ENCODE results near the gene MT1B. TPM values are rescaled to one million over a fixed set of nuclear protein-coding genes. Genes with fewer than 3 reads are reported as not detected.

Gene MT1B
- total and polyA plus RNA-seq, 2 of the 13 experiments (the other 11 are each of a cell fraction or from before 2014, with no cell fraction given) = 0.89 TPM; not detected in 1

DNA sequence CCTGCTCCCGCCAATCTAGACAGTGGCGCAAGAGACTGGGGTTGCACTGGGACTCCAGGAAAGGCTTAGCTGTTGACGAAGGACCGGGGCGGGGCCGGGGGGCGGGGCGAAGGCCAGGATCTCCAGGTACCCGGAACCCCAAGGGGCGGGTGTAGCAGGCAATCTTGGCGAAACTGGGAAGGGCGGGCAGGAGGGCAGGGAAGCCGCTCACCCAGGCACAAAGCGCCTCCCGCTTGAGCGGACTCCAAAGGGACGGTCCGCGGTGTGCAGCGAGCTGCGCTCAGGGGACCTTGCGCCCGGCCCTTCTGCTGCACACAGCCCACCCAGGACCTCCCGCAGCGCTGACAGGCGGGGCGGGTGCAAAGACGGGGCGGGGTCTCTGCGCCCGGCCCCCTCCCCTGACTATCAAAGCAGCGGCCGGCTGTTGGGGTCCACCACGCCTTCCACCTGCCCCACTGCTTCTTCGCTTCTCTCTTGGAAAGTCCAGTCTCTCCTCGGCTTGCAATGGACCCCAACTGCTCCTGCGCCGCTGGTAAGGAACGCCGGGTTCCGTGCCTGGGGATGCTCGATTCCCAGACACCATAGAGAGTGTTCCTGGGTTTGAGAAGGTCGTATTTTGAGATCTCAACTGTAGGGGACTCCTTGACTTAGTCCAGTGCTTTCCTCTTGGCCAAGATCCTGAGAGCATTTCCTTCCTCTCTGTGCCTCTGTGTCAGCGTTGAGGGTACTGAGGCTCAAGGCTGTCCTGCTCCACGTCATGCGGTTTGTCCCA lies 6.1 kb downstream of the MT1B start, which contains the start of gene MT1F (continued):
- TF ChIP-seq, protein P1, sequence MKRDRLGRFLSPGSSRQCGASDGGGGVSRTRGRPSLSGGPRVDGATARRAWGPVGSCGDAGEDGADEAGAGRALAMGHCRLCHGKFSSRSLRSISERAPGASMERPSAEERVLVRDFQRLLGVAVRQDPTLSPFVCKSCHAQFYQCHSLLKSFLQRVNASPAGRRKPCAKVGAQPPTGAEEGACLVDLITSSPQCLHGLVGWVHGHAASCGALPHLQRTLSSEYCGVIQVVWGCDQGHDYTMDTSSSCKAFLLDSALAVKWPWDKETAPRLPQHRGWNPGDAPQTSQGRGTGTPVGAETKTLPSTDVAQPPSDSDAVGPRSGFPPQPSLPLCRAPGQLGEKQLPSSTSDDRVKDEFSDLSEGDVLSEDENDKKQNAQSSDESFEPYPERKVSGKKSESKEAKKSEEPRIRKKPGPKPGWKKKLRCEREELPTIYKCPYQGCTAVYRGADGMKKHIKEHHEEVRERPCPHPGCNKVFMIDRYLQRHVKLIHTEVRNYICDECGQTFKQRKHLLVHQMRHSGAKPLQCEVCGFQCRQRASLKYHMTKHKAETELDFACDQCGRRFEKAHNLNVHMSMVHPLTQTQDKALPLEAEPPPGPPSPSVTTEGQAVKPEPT (CRISPR knock-in tag; IDR thresholded peaks at IDR 0.05; ENCODE audit: low read depth) = no peak
- TF ChIP-seq TAF15 (IDR thresholded peaks at IDR 0.05; ENCODE audit: low read depth, low read length, poor library complexity, severe bottlenecking) (no peak), ZNF329 (CRISPR knock-in tag; IDR thresholded peaks at IDR 0.05; ENCODE audit: low read depth) (no peak), NPAS2 (CRISPR knock-in tag; IDR thresholded peaks at IDR 0.05; ENCODE audit: borderline replicate concordance) (no peak), PCBP1 (IDR thresholded peaks at IDR 0.05; ENCODE audit: borderline replicate concordance, low read depth, low read length) (no peak), ARID2 (CRISPR knock-in tag; IDR thresholded peaks at IDR 0.05; ENCODE audit: borderline replicate concordance) (no peak), ZNF792 (CRISPR knock-in tag; IDR thresholded peaks at IDR 0.05) (no peak; the same call in 1 of the 2 replicates), ZMYM3 (CRISPR knock-in tag; IDR thresholded peaks at IDR 0.05) (peak; percentile 42; the same call in 1 of the 2 replicates), FOXK2 (IDR thresholded peaks at IDR 0.05) (no peak), ZNF225 (CRISPR knock-in tag; IDR thresholded peaks at IDR 0.05) (no peak; the same call in 1 of the 2 replicates), SP4 (CRISPR knock-in tag; IDR thresholded peaks at IDR 0.05) (peak; percentile 74), GTF2F1 (IDR thresholded peaks at IDR 0.05; ENCODE audit: low read length) (no peak), ATF7 (IDR thresholded peaks at IDR 0.05) (no peak), ATF7 (CRISPR knock-in tag; IDR thresholded peaks at IDR 0.05) (no peak), ZBTB44 (CRISPR knock-in tag; IDR thresholded peaks at IDR 0.05) (no peak), HDAC1 (CRISPR knock-in tag; IDR thresholded peaks at IDR 0.05) (peak; percentile 55), ESRRA (CRISPR knock-in tag; IDR thresholded peaks at IDR 0.05; ENCODE audit: low read depth) (peak; percentile 86; the same call in 1 of the 2 replicates), ZNF567 (CRISPR knock-in tag; IDR thresholded peaks at IDR 0.05; ENCODE audit: borderline replicate concordance) (no peak), SOX6 (IDR thresholded peaks at IDR 0.05) (no peak), SOX6 (CRISPR knock-in tag; IDR thresholded peaks at IDR 0.05) (peak; percentile 62), KDM5B (CRISPR knock-in tag; IDR thresholded peaks at IDR 0.05; ENCODE audit: borderline replicate concordance) (0 out of 2 replicates have a peak, but pooled peaks have one; percentile 60), CEBPG (CRISPR knock-in tag; IDR thresholded peaks at IDR 0.05) (peak; percentile 87), IRF2 (CRISPR knock-in tag; IDR thresholded peaks at IDR 0.05) (no peak), MBD4 (IDR thresholded peaks at IDR 0.05; ENCODE audit: borderline replicate concordance, low read length) (no peak), LCORL (IDR thresholded peaks at IDR 0.05) (no peak), LCORL (CRISPR knock-in tag; IDR thresholded peaks at IDR 0.05) (peak; percentile 31; the same call in 1 of the 2 replicates), MIXL1 (CRISPR knock-in tag; IDR thresholded peaks at IDR 0.05) (no peak), ZNF333 (CRISPR knock-in tag; IDR thresholded peaks at IDR 0.05; ENCODE audit: borderline replicate concordance) (peak; percentile 75)
- TF ChIP-seq, protein P2, sequence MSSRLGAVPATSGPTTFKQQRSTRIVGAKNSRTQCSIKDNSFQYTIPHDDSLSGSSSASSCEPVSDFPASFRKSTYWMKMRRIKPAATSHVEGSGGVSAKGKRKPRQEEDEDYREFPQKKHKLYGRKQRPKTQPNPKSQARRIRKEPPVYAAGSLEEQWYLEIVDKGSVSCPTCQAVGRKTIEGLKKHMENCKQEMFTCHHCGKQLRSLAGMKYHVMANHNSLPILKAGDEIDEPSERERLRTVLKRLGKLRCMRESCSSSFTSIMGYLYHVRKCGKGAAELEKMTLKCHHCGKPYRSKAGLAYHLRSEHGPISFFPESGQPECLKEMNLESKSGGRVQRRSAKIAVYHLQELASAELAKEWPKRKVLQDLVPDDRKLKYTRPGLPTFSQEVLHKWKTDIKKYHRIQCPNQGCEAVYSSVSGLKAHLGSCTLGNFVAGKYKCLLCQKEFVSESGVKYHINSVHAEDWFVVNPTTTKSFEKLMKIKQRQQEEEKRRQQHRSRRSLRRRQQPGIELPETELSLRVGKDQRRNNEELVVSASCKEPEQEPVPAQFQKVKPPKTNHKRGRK (CRISPR knock-in tag; IDR thresholded peaks at IDR 0.05) = no peak
